22Rv1 (cell line): ENCODE measurements around the gene SLF2.

Experiments
- H3K27ac ChIP-seq: fragments of 450-650 bp; 2 replicates; pipeline ENCODE4 v1.5.1; 2017
- ZFX ChIP-seq: fragments of 450-650 bp; IDR thresholded peaks from 2 replicates; pipeline ENCODE4 v1.6.1; 2017; ENCODE audit warnings: antibody characterized with exemption, borderline replicate concordance
- TF ChIP-seq, protein P1 (sequence below): fragments of 450-650 bp; IDR thresholded peaks from 2 replicates; pipeline ENCODE4 v1.5.1; 2017; ENCODE audit warnings: mild to moderate bottlenecking

Gene SLF2

DNA sequence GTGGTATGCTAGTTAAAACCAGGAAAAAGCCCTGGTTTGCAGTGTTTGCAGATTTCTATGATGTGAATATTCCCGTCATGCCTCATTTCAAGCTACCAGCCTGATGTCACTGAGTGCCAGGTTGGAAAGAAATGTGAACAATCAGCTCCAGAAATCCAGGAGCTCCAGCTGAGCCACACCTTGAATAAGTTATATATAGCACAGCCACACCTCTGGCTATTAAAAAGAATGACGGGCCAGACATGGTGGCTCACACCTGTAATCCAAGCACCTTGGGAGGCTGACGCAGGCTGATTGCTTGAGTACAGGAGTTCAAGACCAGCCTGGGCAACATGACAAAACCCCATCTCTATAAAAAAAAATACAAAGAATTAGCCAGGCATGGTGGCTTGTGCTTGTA is 18.7 kb upstream of the SLF2 start:
- no peak for TF ChIP-seq ZFX
- TF ChIP-seq, protein P1, sequence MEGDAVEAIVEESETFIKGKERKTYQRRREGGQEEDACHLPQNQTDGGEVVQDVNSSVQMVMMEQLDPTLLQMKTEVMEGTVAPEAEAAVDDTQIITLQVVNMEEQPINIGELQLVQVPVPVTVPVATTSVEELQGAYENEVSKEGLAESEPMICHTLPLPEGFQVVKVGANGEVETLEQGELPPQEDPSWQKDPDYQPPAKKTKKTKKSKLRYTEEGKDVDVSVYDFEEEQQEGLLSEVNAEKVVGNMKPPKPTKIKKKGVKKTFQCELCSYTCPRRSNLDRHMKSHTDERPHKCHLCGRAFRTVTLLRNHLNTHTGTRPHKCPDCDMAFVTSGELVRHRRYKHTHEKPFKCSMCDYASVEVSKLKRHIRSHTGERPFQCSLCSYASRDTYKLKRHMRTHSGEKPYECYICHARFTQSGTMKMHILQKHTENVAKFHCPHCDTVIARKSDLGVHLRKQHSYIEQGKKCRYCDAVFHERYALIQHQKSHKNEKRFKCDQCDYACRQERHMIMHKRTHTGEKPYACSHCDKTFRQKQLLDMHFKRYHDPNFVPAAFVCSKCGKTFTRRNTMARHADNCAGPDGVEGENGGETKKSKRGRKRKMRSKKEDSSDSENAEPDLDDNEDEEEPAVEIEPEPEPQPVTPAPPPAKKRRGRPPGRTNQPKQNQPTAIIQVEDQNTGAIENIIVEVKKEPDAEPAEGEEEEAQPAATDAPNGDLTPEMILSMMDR: no peak

DNA sequence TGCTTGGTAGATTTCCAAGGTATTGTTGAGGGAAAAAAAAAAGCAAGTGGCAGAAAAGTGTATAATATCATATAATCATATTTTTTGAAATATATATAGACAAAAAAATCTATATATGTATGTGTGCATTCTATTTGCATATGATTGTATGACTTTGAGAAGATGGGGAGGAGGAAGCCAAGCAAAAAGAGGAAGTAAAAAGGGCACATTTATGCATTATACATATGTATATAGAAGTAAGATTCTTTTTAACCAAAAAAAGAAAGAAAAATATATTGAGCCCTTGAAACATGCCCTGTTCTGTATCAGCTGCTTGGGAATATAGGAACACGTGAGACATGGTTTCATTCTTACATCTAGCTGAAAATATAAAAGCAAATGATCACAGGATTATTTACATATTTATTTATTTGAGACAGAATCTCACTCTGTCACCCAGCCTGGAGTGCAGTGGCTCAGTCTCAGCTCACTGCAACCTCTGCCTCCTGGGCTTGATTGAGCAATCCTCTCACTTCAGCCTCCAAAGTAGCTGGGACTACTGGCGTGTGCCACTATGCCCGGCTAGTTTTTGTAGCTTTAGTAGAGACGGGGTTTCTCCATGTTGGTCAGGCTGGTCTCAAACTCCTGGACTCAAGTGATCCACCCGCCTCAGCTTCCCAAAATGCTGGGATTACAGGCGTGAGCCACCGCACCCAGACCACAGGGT is 18.0 kb upstream of the SLF2 start:
- H3K27ac ChIP-seq: no peak overlapping the region
- no peak for TF ChIP-seq ZFX
- TF ChIP-seq, protein P1: no peak

More for the DNA sequence above, 18.7 kb upstream of the SLF2 start:
- H3K27ac ChIP-seq: no peak overlapping the region

DNA sequence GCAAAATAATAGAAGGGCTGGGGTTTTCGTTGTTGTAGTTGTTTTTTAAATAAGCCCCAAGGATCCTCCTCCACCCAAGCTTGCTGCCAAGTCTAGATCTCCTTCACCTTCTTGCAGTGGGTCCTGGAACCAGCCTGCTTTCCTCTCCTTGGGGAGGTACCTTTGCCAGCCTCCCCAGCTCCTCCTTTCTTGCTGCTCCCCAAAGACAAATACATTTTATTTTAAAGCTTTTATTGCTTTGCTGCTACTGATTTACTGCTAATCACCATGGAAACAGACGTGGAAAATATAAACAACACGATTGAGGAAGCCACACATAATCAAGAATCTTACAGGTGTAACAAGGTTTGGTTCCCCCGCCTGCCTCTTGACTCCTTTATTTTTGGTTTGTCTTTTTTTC is 17.4 kb upstream of the SLF2 start:
- no peak overlapping the region for H3K27ac ChIP-seq
- TF ChIP-seq ZFX: no peak
- TF ChIP-seq, protein P1: no peak

DNA sequence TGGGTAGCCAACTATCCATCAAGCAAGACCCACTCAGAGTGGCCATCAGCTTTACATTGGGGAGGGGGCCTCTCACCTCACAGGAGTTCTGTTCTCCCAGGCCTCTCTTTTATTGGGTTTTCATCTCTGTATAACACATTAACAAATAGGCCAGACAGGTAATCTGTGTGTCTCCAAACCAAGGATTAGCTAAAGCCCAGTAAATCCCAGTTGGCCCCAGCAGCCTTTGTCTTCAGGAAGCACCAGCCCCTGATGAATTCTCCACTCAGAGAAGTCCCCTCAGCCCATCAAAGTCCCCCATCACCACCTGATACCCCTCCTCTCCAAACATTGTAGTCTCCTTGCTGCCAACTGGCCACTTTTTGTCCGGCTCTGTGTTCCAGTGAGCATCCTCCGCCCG is 16.9 kb upstream of the SLF2 start:
- TF ChIP-seq, protein P1: no peak
- TF ChIP-seq ZFX: no peak
- H3K27ac ChIP-seq: no peak overlapping the region

DNA sequence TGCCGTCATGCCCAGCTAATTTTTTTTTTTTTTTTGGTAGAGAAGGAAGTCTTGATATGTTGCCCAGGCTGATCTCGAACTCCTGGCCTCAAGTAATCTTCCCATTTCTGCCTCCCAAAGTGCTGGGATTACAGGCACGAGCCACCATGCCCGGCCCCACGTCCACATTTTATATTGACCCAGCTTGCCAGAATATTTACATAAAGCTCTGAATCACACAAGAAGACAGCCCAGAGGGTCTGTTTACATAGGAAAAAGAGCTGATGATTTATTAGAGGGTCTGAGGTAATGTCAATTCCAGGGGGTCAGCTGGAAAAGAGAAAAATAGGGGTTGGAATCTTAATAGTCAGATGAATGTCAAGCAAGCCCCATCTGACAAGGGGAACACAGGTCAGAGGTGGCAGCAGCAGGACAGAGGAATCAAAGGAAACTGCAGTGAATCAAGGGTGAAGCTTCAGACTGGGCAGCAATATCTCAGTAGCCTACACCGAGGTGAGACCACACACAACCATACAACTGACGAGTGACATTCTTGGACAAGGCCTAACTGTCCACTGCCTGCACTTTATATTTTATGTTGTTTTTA is 15.8 kb upstream of the SLF2 start:
- H3K27ac ChIP-seq: no peak overlapping the region
- no peak for TF ChIP-seq ZFX

DNA sequence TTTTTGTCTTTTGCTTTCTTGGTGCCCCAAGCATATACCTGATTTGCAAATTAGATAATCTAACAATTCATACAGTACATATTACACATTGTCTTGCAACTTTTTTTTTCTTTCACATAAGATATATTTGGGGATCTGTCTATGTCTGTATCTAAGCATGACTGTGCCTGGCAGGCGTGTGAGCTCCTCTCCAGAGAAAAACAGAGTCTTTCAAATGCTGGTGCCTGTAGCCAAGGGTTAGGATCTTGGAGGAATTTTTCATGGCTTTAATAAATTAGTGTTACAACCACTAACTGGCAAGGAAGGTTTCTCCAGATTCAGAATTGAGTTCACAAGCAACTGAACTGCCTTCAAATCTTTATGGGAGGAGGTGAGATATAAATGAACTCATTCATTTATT is 14.8 kb upstream of the SLF2 start:
- no peak for TF ChIP-seq ZFX
- TF ChIP-seq, protein P1: no peak
- H3K27ac ChIP-seq: no peak overlapping the region

DNA sequence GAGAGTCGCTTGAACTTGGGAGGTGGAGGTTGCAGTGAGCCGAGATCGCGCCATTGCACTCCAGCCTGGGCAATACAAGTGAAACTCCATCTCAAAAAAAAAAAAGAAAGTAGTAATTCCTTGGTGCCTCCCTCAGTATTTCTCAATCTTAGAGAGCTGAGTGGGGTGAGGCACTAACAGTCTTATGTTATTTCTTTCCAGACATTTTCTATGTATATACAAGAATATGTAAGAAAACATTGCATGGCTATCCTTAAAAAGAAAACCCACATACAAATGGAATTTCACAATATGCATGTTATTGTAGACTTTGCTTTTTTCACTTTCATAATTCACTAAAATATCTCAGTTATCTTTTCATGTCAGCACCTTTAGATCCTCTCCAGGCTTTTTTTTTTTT is 13.6 kb upstream of the SLF2 start:
- TF ChIP-seq, protein P1: no peak
- H3K27ac ChIP-seq: no peak overlapping the region
